ENCODE results near the gene CEBPZOS.

CEBPZOS gene

GRCh38 chr2:37156857-37157714, 39.2 kb upstream of the CEBPZOS start, which contains the start of gene EIF2AK2:
EIF2AK2 (minus strand) TSS chr2:37156980; CDS start chr2:37147806, 9,174 bp downstream.
- DNase-seq (ENCODE audit: low spot score), result peak; percentile 99
- no peak for TF ChIP-seq CTCF (IDR thresholded peaks at IDR 0.05; ENCODE audit: extremely low read depth, missing control alignments)

DNA sequence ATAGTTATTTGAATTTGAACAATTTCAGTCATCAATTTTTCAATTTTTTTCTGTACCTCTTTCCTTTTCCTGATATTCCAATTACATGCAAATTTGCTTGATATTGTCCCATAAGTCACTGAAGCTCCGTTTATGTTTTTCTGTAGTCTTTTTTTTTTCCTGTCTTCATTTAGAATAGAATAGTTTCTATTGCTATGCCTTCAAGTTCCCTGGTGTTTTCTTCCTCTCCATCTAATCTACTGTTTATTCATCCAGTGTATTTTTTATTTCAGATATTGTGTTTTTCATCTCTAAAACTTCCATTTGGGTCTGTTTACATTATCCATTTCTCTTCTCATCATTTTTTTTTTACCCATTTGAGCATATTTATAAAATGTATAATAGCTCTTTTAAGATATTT, 31.5 kb upstream of the CEBPZOS start:
- TF ChIP-seq CTCF (IDR thresholded peaks at IDR 0.05; ENCODE audit: extremely low read depth, missing control alignments), result no peak
- no peak for DNase-seq (ENCODE audit: low spot score)

- no peak for TF ChIP-seq CTCF (IDR thresholded peaks at IDR 0.05; ENCODE audit: extremely low read depth, missing control alignments)
- DNase-seq (ENCODE audit: low spot score), result no peak
Measured at GRCh38 chr2:37167636-37168180, 28.6 kb upstream of the CEBPZOS start.

DNA sequence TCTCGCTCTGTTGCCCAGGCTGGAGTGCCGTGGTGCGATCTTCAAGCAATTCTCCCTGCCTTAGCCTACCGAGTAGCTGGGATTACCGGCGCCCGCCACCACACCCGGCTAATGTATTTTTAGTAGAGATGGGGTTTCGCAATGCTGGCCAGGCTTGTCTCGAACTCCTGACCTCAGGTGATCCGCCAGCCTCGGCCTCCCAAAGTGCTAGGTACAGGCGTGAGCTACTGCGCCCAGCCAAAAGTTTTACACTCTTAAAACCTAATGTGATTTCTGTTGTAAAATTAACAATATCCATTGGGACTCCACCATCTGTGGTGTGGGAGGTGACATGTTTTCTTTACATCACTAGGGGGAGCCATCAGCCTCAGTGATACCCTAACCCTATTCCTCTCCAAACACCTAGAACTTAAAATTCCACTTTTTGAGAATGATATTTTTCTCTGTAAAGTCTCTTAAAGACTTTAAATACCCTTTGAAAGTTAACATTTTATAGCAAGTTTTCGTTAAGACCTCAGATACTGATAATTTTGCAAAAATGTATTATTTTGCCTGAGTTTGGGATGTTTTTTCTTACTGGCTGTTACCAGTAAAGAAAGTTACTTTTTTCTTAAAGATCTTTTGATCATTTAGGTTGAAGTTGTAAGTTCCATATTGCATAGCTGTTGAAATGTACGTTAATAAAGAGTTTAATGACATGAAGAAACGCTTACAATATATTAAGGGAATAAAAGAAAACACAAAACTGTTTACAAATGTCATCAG, 27.9 kb upstream of the CEBPZOS start:
- DNase-seq (ENCODE audit: low spot score), result peak; percentile 79
- peak; percentile 50 for TF ChIP-seq CTCF (IDR thresholded peaks at IDR 0.05; ENCODE audit: extremely low read depth, missing control alignments)

GRCh38 chr2:37171624-37171950, 24.7 kb upstream of the CEBPZOS start:
- TF ChIP-seq CTCF (IDR thresholded peaks at IDR 0.05; ENCODE audit: extremely low read depth, missing control alignments), result no peak
- DNase-seq (ENCODE audit: low spot score), result no peak

GRCh38 chr2:37173741-37174140, 22.6 kb upstream of the CEBPZOS start:
- DNase-seq (ENCODE audit: low spot score), result no peak
- no peak for TF ChIP-seq CTCF (IDR thresholded peaks at IDR 0.05; ENCODE audit: extremely low read depth, missing control alignments)
